Calu3 (cell line): ENCODE results near the gene ZBED5. TPM values are rescaled to one million over a fixed set of nuclear protein-coding genes. Genes with fewer than 3 reads are reported as not detected.

Experiments used
- BruUV-seq: library from RNA; stranded (reverse); fragments of 400-500 nt; replicated peaks from 2 replicates; lab custom pipeline; 2021; lab: Mats Ljungman, UMichigan
- CTCF ChIA-PET: fragments of 300-600 bp; sonication (Branson Sonifier 250); formaldehyde crosslinking; loops from one replicate; lab custom pipeline; 2022; ENCODE audit warnings: antibody characterized with exemption; lab: Charles Lee
- DNase-seq: peaks from one replicate; pipeline ENCODE4 v3.0.0; 2022
- H3K27ac Mint-ChIP-seq: one replicate; pipeline ENCODE4 v1.8.0; 2022; ENCODE audit warnings: mixed read lengths; ENCODE audit not compliant: unreplicated experiment
- H3K27me3 Mint-ChIP-seq: one replicate; pipeline ENCODE4 v1.8.0; 2022; ENCODE audit warnings: mixed read lengths; ENCODE audit not compliant: unreplicated experiment
- H3K36me3 Mint-ChIP-seq: one replicate; pipeline ENCODE4 v1.8.0; 2022; ENCODE audit warnings: mild to moderate bottlenecking, moderate library complexity, mixed read lengths; ENCODE audit not compliant: insufficient read depth, unreplicated experiment
- H3K4me1 Mint-ChIP-seq: one replicate; pipeline ENCODE4 v1.8.0; 2022; ENCODE audit warnings: mild to moderate bottlenecking, low read depth, mixed read lengths; ENCODE audit not compliant: unreplicated experiment
- H3K4me3 Mint-ChIP-seq: one replicate; pipeline ENCODE4 v1.8.0; 2022; ENCODE audit warnings: mild to moderate bottlenecking, low read depth, moderate library complexity, mixed read lengths; ENCODE audit not compliant: unreplicated experiment
- H3K9me3 Mint-ChIP-seq: one replicate; pipeline ENCODE4 v1.8.0; 2022; ENCODE audit warnings: low read depth, mixed read lengths; ENCODE audit not compliant: unreplicated experiment
- CTCF ChIP-seq: fragments of 200-600 bp; IDR thresholded peaks from one replicate; pipeline ENCODE4 v1.8.0; 2022; ENCODE audit warnings: antibody characterized with exemption; ENCODE audit not compliant: unreplicated experiment
- intact Hi-C: fragments of 100-400 bp; cut with micrococcal nuclease; formaldehyde crosslinking; loops from one replicate; pipeline ENCODE4 v1.10.0; 2022; ENCODE audit not compliant: unreplicated experiment
- total RNA-seq: library from RNA; stranded (reverse); gene quantifications from 2 replicates; pipeline ENCODE4 v1.2.3, GENCODE V29; 2022

ZBED5 gene
- total RNA-seq, 1 experiment from 2014 or later = 51.4 TPM

- CTCF ChIA-PET = no interaction called here
- H3K27ac Mint-ChIP-seq = no peak overlapping the region
- no peak overlapping the region for H3K4me3 Mint-ChIP-seq
- no peak for TF ChIP-seq CTCF
- peaks cover 27% of the 10 kb centered on the region for H3K4me1 Mint-ChIP-seq
- intact Hi-C loops = no loop called here
- no peaks in the 10 kb centered on the region for H3K36me3 Mint-ChIP-seq
- no peaks in the 10 kb centered on the region for H3K9me3 Mint-ChIP-seq
- DNase-seq = no peak
- no TSS peak for BruUV-seq
- H3K27me3 Mint-ChIP-seq = no peaks in the 10 kb centered on the region
Observed at GRCh38 chr11:10864688-10865087, 6.8 kb upstream of the ZBED5 start.

GRCh38 chr11:10862446-10862845 is 4.6 kb upstream of the ZBED5 start:
- Mint-ChIP-seq H3K4me1 (peaks cover 27% of the 10 kb centered on the region), H3K9me3 (no peaks in the 10 kb centered on the region), H3K27me3 (no peaks in the 10 kb centered on the region), H3K36me3 (peaks cover 18% of the 10 kb centered on the region), H3K4me3 (no peak overlapping the region), H3K27ac (no peak overlapping the region)
- no peak for TF ChIP-seq CTCF
- no peak for DNase-seq
- intact Hi-C loops = no loop called here
- no TSS peak for BruUV-seq
- CTCF ChIA-PET = no interaction called here

DNA sequence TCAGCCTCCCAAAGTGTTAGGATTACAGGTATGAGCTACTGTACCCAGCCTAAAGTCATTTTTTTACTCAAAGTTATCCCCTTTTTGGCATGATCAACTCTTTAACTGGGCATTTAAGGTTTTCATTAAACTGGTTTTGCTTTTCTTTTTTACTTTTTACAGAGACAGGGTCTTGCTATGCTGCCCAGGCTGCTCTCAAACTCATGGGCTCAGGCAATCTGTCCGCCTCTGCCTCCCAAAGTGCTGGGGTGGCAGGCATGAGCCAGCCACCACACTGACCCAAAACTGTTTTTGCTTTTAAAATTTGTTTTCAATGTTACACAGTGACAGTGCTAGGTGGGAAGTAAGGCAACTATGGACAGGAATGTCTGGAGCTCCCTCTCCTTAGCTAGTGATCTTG is 3.9 kb upstream of the ZBED5 start:
- intact Hi-C loops = no loop called here
- peaks cover 21% of the 10 kb centered on the region for H3K4me1 Mint-ChIP-seq
- peaks cover 24% of the 10 kb centered on the region for H3K36me3 Mint-ChIP-seq
- CTCF ChIA-PET = no interaction called here
- no peaks in the 10 kb centered on the region for H3K27me3 Mint-ChIP-seq
- no peak overlapping the region for H3K4me3 Mint-ChIP-seq
- no peak for DNase-seq
- TF ChIP-seq CTCF = no peak
- H3K9me3 Mint-ChIP-seq = no peaks in the 10 kb centered on the region
- H3K27ac Mint-ChIP-seq = no peak overlapping the region
- no TSS peak for BruUV-seq

DNA sequence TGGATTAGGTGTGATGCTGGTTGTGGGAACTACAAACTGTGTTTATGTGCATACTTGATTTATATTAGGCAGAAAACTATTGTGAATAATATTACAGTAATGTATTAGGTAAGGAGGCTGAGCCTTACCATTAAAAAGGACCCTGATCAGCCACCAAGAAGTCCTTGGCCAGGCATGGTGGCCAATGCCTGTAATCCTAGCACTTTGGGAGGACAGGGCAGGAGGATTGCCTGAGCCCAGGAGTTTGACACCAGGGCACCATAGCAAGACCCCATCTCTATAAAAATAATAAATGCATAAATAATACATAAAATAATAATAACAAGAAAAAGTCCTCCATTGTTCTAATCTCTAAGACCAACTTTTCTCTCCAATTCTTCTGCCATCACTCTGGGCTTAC is 3.2 kb upstream of the ZBED5 start:
- DNase-seq = no peak
- H3K27me3 Mint-ChIP-seq = no peaks in the 10 kb centered on the region
- H3K4me3 Mint-ChIP-seq = no peak overlapping the region
- H3K27ac Mint-ChIP-seq = no peak overlapping the region
- intact Hi-C loops = no loop called here
- BruUV-seq = no TSS peak
- peaks cover 31% of the 10 kb centered on the region for H3K36me3 Mint-ChIP-seq
- TF ChIP-seq CTCF = no peak
- CTCF ChIA-PET = no interaction called here
- H3K9me3 Mint-ChIP-seq = no peaks in the 10 kb centered on the region
- peaks cover 22% of the 10 kb centered on the region for H3K4me1 Mint-ChIP-seq
